GM21423 (cell line): ENCODE results near the gene TPI1.
"Not testable (repeated sequence)": the region's sequence is repeated elsewhere in the genome, so short reads cannot be mapped to it uniquely, and the experiment has no call there.

Experiments used
- ATAC-seq: cut with Tn5 transposase; IDR thresholded peaks from one replicate; pipeline ENCODE4 v1.9.1; 2021; ENCODE audit warnings: mild to moderate bottlenecking, moderate library complexity; ENCODE audit not compliant: unreplicated experiment

Gene TPI1

GRCh38 chr12:6890789-6891645 lies 23.7 kb downstream of the TPI1 start:
- ATAC-seq: peak; percentile 95

- peak; percentile 4 for ATAC-seq
Measured at GRCh38 chr12:6891646-6892001, 24.3 kb downstream of the TPI1 start.

DNA sequence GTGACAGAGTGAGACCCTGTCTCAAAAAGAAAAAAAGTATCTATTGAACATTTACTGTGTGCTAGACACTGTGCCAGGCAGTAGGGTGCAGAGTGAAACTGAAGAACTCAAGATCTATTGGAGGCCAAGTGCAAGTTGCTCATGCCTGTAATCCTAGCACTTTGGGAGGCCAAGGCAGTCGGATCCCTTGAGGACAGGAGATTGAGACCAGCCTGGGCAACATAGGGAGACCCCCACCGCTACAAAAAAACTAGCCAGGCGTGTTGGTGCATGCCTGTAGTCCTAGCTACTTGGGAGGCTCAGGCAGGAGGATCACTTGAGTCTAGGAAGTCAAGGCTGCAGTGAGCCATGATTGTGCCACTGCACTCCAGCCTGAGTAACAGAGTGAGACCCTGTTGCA lies 25.4 kb downstream of the TPI1 start:
- ATAC-seq: not testable (repeated sequence)

DNA sequence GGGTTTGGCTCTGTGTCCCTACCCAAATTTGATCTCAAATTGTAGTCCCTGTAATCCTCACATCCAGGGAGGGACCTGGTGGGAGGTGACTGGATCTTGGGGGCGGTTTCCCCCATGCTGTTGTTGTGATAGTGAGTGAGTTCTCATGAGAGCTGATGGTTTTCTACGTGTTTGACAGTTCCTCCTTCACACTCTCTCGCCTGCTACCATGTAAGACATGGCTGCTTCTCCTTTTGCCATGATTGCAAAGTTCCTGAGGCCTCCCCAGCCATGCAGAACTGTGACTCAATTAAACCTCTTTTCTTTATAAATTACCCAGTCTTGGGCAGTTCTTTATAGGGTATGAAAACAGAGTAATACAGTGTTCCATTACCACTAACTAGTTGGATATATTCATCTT lies 27.0 kb downstream of the TPI1 start:
- no peak for ATAC-seq

GRCh38 chr12:6896846-6897435 lies 29.6 kb downstream of the TPI1 start:
- ATAC-seq: no peak

DNA sequence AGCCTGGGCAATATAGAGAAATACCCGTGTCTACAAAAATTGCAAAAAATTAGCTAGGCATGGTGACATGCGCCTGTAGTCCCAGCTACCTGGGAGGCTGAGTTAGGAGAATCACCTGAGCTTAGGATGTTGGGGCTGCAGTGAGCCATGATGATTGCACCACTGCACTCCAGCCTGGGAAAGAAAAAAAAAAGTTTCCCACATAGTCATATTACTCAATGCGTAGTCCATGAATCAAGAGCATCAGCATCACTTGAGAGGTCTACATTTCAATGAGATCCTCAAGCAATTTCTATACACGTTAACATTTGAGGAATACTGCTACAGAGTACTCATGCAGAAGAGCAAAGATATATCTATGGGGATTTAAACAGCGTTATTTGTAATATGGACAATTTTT lies 32.1 kb downstream of the TPI1 start:
- no peak for ATAC-seq

- ATAC-seq: no peak
Measured at GRCh38 chr12:6899837-6900519, 32.6 kb downstream of the TPI1 start.

DNA sequence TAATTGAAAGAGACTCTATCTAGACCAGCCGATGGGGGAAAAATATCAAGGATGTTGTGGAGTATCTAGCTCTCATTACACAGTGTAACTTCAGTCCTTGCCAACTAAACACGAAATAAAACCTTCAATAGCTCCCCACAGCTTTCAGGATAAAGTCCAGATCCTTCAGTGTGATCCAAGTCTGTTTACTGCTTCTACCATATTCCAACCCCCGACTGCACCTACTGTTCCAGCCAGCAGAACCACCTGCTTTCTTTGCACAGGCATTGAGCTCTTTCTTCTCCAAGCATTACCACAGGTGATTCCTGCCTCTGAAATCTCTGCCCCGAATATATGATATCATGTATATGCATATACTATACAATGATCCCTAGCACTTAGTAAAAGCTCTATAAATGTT lies 35.1 kb downstream of the TPI1 start:
- ATAC-seq: no peak

GRCh38 chr12:6903722-6904121 lies 36.4 kb downstream of the TPI1 start:
- ATAC-seq: no peak

DNA sequence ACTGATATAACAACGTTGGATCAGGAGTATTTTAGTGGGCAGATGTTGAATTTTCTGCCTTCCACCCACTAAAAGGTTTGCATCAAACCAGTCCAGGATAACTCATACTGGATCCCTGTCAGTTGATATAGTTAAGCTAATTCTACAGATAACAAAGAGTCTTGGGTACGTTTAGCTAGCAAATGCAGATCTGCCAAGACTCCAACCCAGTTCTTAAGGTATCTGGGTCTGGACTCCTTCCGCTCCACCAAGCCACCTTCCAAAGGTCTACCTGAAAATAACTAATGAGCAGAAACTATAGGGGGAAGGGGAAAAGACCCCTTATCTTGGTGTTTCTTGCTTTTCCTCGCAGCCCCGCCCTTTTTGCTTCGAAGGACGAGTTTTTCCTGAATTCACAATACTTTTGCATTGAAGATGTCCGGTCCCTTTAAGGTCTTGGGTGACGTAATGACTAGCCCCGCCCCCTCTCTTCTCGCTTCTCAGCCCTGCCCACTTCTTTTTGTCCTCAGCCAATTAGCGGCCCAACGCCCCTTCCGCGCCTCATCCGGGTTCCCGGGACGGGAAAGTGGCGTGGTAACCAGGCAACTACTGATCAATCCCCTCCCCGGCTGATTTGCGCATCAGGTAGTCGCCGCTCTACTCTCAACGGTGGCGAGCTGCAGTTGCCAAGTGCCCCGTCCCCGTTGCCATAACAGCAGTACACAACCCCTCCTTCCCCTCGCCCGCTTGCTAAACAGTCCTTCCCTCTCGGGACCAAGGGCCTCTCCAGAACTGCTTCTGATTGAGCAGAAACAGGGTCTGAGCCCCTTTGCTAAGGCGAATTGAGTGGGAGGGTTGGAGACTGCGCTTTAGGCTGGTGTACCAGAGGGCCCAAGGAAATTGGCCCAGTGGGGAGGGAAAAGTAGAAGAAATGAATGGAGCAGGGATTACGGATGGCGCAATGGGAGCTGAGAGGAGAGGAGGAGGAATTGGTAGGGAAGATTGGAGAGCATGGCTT lies 37.2 kb downstream of the TPI1 start, which contains the start of gene LRRC23:
Gene LRRC23 (plus strand): TSS at position 543 of the 997 bp plus-strand sequence. CDS start 812 bp downstream, outside the sequence.
- peak; percentile 96 for ATAC-seq

DNA sequence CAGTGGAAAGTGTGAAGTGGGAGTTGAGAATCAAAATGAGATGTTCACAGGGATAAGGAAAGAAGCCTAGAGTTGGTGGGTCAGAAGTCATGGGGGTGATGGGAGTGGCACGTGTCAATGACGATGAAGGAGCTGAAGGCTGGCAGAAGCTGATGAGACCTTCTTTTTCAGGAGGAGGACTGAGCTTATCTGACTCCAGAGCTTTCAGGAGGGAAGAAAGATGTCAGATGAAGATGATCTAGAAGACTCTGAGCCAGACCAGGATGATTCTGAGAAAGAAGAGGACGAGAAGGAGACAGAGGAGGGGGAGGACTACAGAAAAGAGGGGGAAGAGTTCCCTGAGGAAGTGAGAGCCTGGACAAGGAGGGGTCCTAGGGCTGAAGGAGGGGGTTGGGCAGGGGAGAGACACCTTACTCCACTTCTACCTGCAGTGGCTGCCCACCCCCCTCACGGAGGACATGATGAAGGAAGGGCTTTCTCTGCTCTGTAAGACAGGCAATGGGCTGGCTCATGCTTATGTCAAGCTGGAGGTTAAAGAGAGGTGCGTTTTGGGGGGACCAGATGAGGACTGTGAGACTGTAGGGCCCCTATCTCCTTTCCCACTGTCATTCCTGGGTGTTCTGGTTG lies 38.2 kb downstream of the TPI1 start:
- no peak for ATAC-seq

DNA sequence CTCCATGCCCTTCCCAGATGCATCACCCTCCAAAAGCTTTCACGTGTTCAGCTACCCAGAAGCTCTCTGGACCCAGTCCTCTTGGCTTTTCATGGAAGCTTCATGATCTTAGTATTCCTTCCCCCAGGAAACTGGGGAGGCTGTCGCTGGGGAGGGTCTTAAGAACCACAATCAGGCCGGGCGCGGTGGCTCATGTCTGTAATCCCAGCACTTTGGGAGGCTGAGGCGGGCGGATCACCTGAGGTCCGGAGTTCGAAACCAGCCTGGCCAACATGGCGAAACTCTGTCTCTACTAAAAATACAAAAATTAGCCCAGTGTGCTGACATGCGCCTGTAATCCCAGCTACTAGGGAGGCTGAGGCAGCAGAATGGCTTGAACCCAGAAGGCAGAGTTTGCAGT lies 40.8 kb downstream of the TPI1 start:
- not testable (repeated sequence) for ATAC-seq

- no peak for ATAC-seq
Measured at GRCh38 chr12:6909421-6910145, 42.3 kb downstream of the TPI1 start.

DNA sequence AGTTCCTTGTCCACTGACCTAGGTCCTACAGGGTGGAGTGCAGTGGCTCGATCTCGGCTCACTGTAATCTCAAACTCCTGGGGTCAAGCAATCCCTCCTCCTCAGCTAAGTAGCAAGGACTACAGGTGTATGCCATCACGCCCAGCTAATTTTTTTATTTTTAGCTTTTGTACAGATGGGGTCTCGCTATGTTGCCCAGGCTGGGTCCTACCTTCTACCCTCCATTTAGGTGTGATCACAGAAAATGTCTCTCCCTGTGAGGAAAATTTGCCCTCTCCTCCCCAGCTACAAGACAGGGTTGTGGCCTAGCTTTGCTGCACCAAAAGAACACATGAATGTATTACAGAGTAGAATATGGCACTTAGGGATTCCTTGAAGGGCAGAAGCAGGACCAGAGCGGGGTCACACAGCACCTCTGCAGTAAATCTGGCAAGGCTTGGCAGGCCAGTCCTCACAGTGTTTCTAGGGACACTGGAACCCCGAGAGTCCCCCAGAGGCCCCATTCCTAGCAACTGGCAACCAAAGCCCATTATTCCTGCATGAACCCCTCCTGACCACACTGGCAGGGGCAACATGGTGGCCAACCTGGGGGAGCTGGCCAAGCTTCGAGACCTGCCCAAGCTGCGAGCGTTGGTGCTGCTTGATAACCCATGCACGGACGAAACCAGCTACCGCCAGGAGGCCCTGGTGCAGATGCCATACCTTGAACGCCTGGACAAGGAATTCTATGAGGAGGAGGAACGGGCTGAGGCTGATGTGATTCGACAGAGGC lies 45.0 kb downstream of the TPI1 start:
- ATAC-seq: no peak

DNA sequence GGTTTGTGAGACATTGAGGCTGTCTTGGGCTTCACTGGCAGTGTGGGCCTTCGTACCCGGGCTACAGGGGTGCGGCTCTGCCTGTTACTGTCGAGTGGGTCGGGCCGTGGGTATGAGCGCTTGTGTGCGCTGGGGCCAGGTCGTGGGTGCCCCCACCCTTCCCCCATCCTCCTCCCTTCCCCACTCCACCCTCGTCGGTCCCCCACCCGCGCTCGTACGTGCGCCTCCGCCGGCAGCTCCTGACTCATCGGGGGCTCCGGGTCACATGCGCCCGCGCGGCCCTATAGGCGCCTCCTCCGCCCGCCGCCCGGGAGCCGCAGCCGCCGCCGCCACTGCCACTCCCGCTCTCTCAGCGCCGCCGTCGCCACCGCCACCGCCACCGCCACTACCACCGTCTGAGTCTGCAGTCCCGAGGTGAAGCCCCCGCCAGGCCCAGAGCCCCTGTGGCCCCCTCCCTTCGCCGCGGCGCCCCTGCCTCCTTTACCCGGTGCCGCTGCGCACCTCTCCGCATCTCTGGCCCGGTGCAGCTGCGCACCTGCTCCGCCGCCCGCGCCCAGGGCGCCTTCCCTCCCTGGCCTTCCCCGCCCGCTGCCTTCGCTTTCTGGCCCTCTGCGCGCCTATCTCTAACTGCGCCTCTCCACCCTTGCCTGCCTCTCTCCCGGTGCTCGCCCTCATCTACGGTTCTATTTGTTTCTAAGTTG lies 47.1 kb downstream of the TPI1 start, which contains the start of gene ENO2:
Gene ENO2 (plus strand): TSS at position 335 of the 701 bp plus-strand sequence. CDS start 1,253 bp downstream, outside the sequence.
- peak; percentile 78 for ATAC-seq

- no peak for ATAC-seq
Measured at GRCh38 chr12:6914947-6915788, 47.8 kb downstream of the TPI1 start.

DNA sequence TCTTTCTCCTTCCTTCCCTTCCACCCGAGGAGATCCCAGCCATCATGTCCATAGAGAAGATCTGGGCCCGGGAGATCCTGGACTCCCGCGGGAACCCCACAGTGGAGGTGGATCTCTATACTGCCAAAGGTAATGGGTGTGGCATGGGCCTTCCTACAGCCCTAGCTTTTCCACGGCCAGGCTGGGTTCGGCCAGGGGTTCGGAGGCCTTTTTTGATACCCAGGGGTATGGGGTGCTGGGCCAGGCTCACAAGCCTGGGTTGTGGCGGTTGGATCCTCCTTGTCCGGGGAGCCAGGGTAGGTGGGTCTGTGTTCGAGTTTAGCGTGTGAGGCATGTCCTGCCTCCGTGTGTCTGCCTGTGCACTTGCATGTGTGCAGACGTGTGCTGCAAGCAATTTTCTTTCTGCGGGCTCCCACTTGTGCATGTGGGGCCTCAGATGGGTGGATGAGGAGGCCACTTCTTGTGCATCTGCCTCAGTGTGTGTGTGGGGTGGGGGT lies 48.5 kb downstream of the TPI1 start:
- no peak for ATAC-seq
